ENCODE measurements around the gene UNKL. TPM values are rescaled to one million over a fixed set of nuclear protein-coding genes. Genes with fewer than 3 reads are reported as not detected.
"Not testable (repeated sequence)": the region's sequence is repeated elsewhere in the genome, so short reads cannot be mapped to it uniquely, and the experiment has no call there.

The UNKL gene
- total RNA-seq, 1 donor from 2014 or later = 9.2 TPM

DNA sequence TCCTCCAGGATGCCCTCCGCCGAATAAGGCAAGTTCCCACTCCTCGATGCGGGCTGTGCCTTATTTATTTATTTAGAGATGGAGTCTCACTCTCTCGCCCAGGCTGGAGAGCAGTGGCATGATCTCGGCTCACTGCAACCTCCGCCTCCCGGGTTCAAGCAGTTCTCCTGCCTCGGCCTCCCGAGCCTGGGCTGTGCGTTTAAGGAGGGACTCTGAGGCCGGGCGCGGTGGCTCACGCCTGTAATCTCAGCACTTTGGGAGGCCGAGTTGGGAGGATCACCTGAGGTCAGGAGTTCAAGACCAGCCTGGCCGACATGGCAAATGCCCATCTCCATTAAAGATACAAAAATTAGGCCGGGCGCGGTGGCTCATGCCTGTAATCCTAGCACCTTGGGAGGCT lies 86.4 kb downstream of the UNKL start:
- not testable (repeated sequence) for DNase-seq (ENCODE audit: low read depth, low spot score)

DNA sequence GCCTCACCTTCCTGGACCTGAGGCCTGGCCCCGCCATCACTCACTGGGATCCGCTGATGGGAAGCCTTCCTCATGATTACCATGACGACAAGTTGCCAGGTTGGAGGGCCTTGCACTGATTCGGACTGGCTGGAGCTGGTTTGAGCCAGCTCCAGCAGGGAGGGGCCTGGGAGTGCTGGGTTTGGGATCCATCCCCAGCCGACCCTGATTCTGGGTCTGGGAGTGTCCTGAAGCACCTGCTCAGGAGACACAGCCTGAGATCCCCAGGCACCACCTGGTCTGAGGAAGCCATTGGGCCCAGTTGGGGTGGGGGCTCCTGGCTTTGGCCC lies 86.9 kb downstream of the UNKL start:
- DNase-seq (ENCODE audit: low read depth, low spot score) = no peak

DNA sequence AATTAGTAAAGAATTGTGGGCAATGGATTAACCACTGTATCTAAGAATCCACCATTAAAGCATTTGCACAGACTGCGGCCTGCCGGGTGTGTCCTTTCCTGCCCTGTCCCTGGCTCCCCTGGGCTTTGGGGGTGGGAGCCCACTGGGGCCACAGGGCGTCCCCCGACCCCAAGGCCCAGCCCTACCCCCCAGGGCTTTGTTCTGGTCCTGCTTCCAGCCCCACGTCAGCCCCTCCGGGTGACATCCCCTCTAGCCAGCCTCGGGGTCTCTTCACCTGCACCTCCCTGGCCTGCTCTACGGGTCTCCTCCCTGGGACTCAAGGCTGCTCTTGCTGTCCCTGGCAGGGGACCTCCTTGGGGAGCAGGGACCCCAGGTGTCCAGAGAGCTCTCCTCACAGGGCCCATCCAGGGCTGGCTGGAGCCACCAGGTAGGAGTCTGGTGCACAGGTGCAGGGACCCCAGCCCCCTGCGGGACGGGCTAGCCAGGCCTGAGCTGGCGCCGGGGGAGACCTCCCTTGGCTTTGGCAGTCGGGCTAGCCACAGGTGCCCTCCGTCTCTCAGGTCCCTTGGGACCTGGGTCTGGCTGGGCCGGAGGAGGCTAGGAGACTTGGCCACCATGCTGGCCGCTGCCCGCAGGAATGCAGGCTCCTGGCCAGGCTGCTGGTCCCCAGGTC lies 87.4 kb downstream of the UNKL start:
- no peak for DNase-seq (ENCODE audit: low read depth, low spot score)

DNA sequence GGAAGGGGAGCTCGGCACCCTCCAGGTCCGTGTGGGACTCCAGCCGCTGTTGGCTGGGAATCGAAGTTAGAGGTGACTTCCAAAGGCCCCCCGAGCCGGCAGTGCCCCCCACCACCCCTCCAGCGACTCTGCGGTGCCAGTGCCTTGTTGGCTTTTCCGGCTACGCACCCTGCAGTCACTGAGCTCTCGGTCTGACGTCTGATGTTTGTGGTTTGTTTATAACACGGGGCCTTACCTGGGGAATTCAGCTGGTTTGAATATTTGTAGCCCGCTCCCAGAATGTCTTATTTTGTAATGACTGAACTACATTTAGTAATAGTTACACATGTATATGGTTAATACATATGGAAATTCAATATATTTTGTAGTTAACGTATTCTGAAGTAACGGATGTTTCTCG lies 88.1 kb downstream of the UNKL start:
- no peak for DNase-seq (ENCODE audit: low read depth, low spot score)

DNA sequence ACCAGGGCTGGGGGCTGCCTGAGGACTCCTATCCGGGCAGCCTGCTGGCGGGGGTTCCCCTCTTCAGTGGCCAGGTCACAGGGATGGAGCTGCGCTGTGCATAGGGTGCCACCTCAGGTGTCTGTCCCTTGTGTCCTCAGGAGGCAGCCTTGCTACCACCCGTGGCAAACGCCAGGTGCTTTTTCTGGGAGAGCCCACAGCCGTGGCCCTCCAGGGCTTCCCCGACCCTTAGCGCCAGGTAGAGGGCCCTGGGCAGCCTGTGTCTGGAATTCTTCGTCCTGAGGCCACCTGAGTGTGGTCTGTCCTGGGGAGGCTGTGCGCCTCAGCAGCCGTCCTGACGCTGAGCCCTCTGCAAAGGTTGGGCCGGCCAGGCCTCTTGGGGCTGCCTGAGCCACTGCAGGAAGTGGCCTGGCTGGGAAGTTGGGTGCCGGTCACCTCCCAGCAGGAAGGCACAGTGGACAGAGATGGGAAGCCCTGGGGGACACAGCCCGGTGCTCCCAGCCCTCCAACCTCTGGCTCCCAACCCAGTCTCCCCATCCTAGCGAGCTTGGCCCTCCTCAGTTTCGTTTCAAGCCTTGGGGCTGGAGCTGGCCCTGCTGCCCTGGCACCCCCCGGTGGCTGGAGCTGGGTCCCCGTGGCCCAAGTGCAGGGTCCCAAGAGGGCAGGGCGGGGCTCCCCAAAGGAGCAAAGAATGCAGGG lies 88.7 kb downstream of the UNKL start:
- DNase-seq (ENCODE audit: low read depth, low spot score) = no peak

DNA sequence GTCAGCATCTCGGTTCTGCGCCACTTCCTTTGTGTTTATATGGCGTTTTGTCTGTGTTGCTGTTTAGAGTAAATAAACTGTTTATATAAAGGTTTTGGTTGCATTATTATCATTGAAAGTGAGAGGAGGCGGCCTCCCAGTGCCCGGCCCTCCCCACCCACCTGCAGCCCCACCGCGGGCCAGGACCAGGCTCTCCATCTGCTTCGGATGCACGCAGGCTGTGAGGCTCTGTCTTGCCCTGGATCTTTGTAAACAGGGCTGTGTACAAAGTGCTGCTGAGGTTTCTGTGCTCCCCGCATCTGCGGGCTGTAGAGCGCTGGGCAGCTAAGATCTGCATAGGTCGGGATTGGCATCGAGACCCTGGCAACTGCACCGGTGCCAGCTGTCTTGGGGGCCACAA lies 89.2 kb downstream of the UNKL start:
- DNase-seq (ENCODE audit: low read depth, low spot score) = no peak

DNA sequence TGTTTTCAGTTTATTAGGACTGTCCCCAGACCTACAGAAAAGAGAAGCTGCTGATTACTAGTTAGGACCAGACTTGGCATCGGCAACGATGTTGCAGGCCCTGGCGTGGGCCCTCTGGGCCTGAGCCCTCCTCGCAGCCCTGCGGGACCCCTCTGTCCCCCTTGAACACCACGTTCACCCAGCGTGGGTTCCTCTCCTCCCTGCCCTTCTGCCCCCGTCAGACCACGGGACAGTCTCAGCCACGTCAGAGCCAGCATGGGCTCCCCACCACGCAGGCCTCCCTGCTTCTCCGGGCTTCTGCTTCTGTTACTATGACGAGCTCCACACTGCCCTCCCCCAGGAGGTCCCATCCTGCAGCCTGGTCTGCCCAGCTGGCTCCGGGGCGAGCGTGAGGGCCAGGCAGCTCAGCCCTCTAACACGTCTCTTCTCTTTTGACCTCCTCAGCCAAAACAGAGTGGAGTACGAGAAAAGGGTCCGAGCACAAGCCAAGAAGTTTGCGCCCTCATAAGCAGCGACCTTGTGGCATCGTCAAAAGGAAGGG lies 90.1 kb downstream of the UNKL start:
- DNase-seq (ENCODE audit: low read depth, low spot score) = no peak

DNA sequence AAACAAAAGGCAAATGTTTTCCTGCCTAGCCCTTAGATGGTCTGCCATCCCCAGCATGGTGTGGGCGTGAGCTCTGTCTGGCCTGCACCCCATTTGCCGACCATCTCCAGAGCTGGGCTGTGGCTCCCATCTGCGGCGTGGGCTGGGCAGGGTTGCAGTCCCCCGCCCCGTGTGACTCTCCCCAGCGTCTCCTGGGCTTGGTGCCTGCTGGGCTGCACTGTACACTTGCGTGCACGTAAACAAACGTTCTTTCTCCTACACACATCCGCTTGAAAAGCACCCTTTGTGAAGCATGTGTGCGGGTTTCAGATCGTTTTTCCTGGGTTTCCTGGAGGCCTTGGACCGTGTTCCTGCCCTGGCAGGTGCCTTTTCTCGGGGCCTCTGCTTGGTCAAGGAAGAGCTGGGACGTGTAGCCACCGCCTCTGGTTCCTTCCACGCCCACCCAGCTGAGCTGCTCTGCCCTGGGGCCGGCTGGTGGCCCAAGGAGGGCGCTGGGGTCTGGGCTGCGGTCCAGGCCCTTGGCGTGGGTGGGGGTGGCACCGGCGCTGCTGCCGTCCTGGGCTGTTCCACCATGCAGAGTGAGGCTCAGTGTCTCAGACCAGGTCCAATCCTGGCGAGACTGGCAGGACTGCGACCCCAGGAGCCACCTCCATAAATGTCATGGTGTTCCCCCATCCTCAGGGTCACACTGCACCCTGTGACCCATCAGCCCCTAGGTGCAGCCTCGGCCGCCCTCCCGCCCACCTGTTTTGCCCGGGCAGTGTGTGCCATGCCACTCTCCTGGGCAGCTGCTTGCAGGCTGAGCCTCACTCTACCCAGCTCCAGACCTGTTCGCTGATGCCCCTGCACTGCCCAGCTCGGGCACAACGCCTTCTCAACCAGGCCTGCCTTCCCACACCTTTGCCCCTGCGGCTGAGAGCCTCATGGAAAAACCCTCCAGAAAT lies 90.9 kb downstream of the UNKL start:
- DNase-seq (ENCODE audit: low read depth, low spot score) = no peak

DNA sequence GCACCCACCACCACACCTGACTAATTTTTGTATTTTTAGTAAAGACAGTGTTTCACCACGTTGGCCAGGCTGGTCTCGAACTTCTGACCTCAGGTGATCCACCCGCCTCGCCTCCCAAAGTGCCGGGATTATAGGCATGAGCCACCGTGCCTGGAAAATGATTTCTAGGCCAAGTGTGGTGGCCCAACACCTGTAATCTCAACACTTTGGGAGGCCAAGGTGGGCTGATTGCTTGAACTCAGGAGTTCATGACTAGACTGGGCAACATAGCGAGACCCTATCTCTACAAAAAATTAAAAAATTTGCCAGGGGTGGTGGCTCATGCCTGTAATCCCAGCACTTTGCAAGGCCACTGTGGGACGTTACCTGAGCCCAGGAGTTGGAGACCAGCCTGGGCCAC lies 92.1 kb downstream of the UNKL start:
- DNase-seq (ENCODE audit: low read depth, low spot score) = no peak

DNA sequence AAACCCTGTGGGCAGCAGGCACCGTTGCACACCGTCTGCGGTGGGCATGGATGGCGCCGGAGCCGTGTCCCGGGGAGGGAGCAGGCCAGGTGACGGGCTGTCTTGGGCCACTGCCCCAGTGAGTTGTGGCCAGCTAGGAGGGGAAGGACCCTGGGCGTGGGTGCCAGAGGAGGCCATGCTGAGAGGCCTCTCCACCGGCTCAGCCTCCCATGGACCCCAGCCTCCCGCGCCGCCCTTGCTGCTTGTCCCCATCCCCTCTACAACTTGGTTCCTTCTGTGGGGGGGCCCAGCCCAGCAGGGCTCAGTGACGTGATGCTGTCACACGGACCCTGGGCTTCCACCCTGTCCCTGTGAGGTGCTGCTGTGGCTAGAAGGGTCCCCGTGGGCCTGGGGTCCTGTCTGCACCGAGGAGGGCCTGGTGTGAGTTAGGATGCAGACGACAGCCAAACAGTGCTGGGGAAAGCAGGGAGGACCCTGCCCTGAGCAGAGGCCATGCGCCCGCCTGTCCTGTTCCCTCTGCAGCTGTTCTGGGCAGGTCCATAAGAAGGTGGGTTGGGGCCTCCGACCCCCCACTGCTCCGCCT lies 93.8 kb downstream of the UNKL start:
- no peak for DNase-seq (ENCODE audit: low read depth, low spot score)

DNA sequence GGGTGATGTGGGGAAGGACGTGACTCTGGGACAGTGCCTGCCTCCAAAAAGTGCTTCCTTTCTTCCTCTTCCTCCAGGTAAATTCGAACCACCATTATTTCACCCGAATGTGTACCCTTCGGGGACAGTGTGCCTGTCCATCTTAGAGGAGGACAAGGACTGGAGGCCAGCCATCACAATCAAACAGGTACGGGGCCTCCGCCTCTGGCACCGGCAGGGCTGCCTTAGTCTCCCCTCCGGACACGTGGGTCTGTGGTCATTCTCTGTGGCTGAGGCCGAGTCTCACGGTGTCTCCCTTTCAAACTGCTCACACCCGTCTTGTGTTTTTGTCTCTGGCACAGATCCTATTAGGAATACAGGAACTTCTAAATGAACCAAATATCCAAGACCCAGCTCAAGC lies 94.4 kb downstream of the UNKL start:
- no peak for DNase-seq (ENCODE audit: low read depth, low spot score)

DNA sequence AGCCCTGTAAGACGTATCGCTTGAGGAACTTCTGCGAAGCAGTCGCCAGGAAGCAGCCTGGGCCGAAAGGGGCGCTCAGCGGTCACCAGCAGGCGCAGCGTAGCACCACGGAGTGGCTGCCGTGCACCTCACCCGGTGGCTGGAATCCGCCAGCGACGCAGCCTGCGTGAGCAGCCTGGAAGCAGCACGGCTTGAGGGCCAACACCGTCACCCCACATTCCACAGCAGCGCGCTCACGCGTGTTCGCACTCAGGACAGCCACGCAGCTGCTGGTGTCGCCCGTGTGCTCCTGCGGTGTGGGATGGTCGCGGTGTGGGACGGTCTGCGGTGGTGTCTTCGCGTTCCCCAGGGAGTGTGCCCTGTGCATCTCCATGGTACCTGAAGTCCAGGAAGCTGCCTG lies 95.5 kb downstream of the UNKL start:
- no peak for DNase-seq (ENCODE audit: low read depth, low spot score)

DNA sequence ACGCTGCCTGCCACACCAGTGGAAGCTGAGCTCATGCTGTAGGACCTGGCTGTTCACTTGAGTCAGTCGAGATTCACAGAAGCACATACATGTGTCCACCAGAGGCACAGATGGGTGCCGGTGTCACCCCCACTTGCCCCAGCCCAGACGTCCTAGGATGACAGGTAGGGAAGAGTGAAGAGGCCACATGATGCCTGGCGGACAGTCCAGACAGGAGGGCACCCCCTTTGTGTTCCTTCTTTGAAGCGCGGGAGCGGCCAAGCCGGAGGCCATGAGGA lies 96.3 kb downstream of the UNKL start:
- no peak for DNase-seq (ENCODE audit: low read depth, low spot score)

DNA sequence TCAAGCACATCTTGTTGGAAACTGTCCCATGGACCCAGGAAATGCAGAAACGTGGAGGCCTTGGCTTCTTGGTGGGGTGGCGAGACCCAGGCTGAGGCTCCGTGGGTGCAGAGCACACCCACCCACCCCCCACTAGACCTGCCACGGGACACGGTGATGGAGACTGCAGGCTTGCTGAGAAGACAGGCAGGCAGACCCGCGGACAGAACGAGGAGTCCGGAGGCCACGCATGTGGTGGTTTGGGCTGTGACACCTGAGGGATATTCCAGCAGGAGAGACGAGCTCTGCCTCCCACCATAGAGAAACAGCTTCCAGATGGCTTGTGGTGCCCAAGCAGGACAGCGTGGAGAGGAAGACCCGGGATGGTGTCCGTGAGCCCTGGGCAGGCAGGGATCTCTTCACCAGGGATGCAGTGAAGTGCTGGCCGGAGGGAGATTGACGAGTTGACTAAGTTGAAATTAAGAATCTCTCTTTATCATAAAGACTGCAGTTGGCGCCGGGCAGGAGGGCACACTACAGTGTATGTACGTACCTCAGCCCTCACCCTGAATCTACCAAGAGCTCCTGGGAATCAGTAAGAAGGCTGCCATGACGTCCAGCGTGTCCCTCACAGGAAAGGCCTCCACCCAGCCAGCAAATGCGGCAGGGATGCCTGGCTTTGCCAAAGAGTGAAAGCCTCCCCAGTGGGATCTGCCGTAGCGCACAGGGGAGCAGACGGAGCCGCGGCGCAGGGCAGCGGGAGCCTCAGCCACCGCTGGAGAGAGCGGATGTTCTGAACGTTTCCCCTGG lies 96.8 kb downstream of the UNKL start:
- DNase-seq (ENCODE audit: low read depth, low spot score) = no peak

DNA sequence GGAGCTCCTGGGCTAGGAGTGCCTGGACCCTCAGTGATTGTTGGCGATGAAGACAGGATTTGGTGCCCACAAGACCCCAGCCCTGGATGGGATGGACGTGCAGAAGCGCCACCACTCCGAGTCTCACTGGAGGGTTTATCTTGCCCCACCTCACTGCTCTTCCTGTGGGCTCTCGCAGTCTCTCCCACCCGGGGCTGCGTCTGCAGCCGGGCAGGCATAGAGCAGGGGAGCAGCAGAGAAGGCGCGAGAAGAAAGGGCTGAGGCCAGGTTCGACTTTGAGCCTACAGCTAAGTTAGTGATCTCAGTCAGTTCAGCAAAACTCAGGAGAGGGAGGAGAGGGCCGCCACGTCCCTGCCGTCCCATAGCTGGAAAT lies 98.5 kb downstream of the UNKL start:
- DNase-seq (ENCODE audit: low read depth, low spot score) = no peak

DNA sequence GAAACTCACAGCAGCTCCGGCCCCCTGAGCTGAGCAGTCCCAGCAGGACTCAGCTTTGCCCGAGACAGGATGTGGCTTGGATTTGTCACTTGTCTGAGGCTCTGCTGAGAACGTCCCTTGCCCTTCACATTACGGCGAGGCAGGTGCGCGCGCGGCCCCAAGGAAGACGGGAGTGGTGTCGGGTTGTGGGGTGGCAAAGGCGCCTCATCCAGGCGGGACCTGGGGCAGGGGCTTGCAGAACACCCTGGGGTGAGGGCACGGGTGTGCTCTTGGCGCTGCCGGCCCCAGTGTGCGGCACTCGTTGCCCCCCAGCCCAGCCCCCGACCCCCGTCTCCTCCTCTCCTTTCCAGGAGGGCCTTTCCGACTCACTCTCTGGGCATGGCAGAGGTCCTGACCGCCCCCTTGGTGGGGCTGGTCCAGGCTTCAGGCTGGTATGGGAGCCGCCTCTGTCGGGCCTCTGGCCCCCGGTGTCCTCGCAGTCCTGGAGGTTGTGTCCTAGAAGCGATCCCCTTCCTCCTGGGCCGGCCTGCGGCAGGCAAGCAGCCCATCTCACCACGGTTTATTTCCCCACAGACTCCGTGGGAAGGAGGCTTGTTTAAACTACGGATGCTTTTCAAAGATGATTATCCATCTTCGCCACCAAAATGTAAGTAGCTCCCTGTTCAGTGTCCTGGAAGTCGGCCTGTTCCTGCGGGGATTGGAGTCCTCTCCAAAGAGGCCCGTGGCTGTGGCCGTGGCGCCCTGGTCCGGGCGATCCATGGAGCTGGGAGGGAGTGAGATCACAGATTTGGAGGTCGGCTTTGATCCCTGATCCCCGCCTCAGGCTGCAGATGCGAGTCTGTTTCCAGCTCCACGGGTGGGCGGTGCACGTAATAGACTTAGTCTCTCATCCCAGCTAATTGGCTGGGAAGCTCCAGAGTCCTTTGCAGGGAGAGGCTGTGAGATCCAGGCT lies 99.1 kb downstream of the UNKL start:
- no peak for DNase-seq (ENCODE audit: low read depth, low spot score)

DNA sequence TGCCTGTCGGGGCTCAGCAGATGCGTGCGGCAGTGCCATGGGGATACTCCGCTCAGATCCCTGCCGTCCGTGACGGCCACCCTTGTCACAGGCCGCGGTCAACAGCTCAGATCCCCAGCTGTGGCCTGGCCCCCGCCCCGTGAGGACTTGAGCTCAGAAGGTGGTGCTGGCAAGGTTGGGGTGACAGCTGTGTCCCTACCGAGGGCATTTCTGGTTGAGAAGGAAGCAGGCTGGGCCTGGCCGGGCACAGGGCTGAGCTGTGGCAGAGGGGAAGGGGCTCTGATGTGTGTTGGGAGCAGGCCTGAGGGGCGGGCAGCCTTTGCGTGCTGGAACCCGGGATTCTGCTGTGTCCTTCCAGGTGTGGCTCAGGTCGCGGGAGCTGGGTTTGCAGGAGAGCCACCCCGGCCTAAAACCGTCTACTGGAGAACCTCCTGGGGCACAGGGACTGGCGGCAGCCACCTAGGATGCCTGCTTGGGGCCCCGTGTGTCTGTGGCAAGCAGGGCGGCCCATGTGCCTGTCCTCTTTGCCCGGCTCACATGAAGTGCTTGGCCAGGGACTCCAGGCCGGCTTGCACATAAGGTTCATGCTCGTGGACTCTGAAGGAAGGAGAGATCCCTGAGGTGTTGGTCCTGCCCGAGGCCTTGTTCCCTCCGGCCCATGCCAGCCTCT lies 100.0 kb downstream of the UNKL start:
- DNase-seq (ENCODE audit: low read depth, low spot score) = no peak

DNA sequence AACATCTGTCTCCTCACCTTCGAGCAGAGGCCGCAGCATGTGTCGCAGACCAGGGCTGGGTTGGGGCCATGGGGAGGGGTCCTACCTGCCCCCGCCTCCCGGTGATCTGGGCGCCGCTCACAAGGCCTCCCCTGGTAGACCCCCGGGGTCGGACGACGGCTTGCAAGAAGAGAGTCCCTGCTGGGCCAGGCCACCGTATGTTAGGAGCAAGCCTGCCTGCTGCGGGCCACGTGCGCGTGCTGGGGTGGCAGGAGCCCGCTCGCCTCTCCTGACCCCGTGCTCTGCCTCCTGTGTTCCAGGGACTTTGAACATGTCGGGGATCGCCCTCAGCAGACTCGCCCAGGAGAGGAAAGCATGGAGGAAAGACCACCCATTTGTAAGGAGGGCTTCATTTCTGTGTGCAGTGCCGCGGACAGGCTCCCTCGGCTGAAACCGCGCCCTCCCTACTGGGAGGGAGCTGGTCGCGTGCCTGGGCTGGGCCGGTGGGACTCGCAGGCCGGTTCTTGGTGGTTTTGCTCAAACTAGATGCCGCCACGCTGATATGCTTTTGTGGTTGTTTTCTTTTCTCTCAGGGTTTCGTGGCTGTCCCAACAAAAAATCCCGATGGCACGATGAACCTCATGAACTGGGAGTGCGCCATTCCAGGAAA lies 100.7 kb downstream of the UNKL start:
- DNase-seq (ENCODE audit: low read depth, low spot score) = no peak
